Activated CD4-positive, alpha-beta memory T cell treated with anti-CD3 and anti-CD28 coated beads, Interleukin-2, amount 10 ng/mL, durations not matched to agents 7 days and 5 days (primary cell): ENCODE results near the gene DTNBP1. TPM values are rescaled to one million over a fixed set of nuclear protein-coding genes. Genes with fewer than 3 reads are reported as not detected.
A peak's percentile ranks its signal among the peaks of the same experiment; 100 is the strongest.
"Not testable (repeated sequence)": the region's sequence is repeated elsewhere in the genome, so short reads cannot be mapped to it uniquely, and the experiment has no call there.

ENCODE experiments used
- CTCF ChIA-PET: fragments of 350-600 bp; sonication (Branson Sonifier 250); formaldehyde crosslinking; loops from one replicate; lab custom pipeline; 2021; ENCODE audit warnings: antibody characterized with exemption, inconsistent platforms; lab: Charles Lee
- POLR2A ChIA-PET: fragments of 350-600 bp; sonication (Branson Sonifier 250); formaldehyde crosslinking; loops from one replicate; lab custom pipeline; 2021; ENCODE audit warnings: antibody characterized with exemption; lab: Charles Lee
- DNase-seq: peaks from one replicate; pipeline ENCODE4 v3.0.0-alpha.2; 2020
- H3K27ac Mint-ChIP-seq: one replicate; pipeline ENCODE4 v1.8.0; 2021; ENCODE audit warnings: mild to moderate bottlenecking, mixed read lengths
- H3K27me3 Mint-ChIP-seq: one replicate; pipeline ENCODE4 v1.8.0; 2021; ENCODE audit warnings: mixed read lengths
- H3K36me3 Mint-ChIP-seq: one replicate; pipeline ENCODE4 v1.8.0; 2021; ENCODE audit warnings: low read depth, mixed read lengths
- H3K4me1 Mint-ChIP-seq: one replicate; pipeline ENCODE4 v1.8.0; 2021; ENCODE audit warnings: mixed read lengths
- H3K4me3 Mint-ChIP-seq: one replicate; pipeline ENCODE4 v1.8.0; 2021; ENCODE audit warnings: mild to moderate bottlenecking, mixed read lengths
- H3K9me3 Mint-ChIP-seq: one replicate; pipeline ENCODE4 v1.8.0; 2021; ENCODE audit warnings: mixed read lengths
- total RNA-seq, 2 experiments: library from RNA; stranded (reverse); gene quantifications; one replicate each; pipeline ENCODE4 v1.2.3, GENCODE V29; 2021

The DTNBP1 gene
- total RNA-seq, 2 experiments from 2014 or later, result 26.5 to 27.9 TPM

- Mint-ChIP-seq H3K4me1 (no peaks in the 10 kb centered on the region), H3K27ac (no peak overlapping the region), H3K4me3 (no peak overlapping the region), H3K27me3 (peaks cover 18% of the 10 kb centered on the region), H3K36me3 (no peaks in the 10 kb centered on the region), H3K9me3 (peaks cover 2% of the 10 kb centered on the region)
- ChIA-PET CTCF (interaction anchor here (1.8 kb wide), 1 partner anchor 10 kb away, joined by 11 read pairs; no protein-coding TSS in a partner anchor), POLR2A (no interaction called here)
- no peak for DNase-seq
These were observed 19.1 kb upstream of the DTNBP1 start for GRCh38 chr6:15681946-15682345.

- H3K36me3 Mint-ChIP-seq, result no peaks in the 10 kb centered on the region
- no peaks in the 10 kb centered on the region for H3K4me1 Mint-ChIP-seq
- POLR2A ChIA-PET, result no interaction called here
These were observed 15.7 kb upstream of the DTNBP1 start for GRCh38 chr6:15678514-15678913.

GRCh38 chr6:15677822-15678221 is 15.0 kb upstream of the DTNBP1 start:
- no peak overlapping the region for H3K4me3 Mint-ChIP-seq
- H3K27me3 Mint-ChIP-seq, result peaks cover 11% of the 10 kb centered on the region
- H3K27ac Mint-ChIP-seq, result no peak overlapping the region
- H3K36me3 Mint-ChIP-seq, result no peaks in the 10 kb centered on the region
- POLR2A ChIA-PET, result no interaction called here
- no peaks in the 10 kb centered on the region for H3K9me3 Mint-ChIP-seq
- CTCF ChIA-PET, result no interaction called here
- no peak for DNase-seq
- H3K4me1 Mint-ChIP-seq, result no peaks in the 10 kb centered on the region

More at GRCh38 chr6:15678514-15678913, 15.7 kb upstream of the DTNBP1 start:
- peaks cover 13% of the 10 kb centered on the region for H3K27me3 Mint-ChIP-seq
- no peak overlapping the region for H3K27ac Mint-ChIP-seq
- no peak for DNase-seq
- peaks cover 2% of the 10 kb centered on the region for H3K9me3 Mint-ChIP-seq
- CTCF ChIA-PET, result no interaction called here
- H3K4me3 Mint-ChIP-seq, result no peak overlapping the region

- Mint-ChIP-seq H3K4me3 (no peak overlapping the region), H3K36me3 (no peaks in the 10 kb centered on the region)
- CTCF ChIA-PET, result no interaction called here
These were observed 12.8 kb upstream of the DTNBP1 start for GRCh38 chr6:15675536-15676220.

GRCh38 chr6:15674690-15675386 is 12.0 kb upstream of the DTNBP1 start:
- DNase-seq, result no peak
- no peaks in the 10 kb centered on the region for H3K9me3 Mint-ChIP-seq
- CTCF ChIA-PET, result interaction anchor here (1.3 kb wide), 1 partner anchor 32 kb away, joined by 3 read pairs; no protein-coding TSS in a partner anchor

More at GRCh38 chr6:15675536-15676220, 12.8 kb upstream of the DTNBP1 start:
- DNase-seq, result no peak
- no peak overlapping the region for H3K27ac Mint-ChIP-seq
- POLR2A ChIA-PET, result no interaction called here
- H3K4me1 Mint-ChIP-seq, result no peaks in the 10 kb centered on the region
- peaks cover 19% of the 10 kb centered on the region for H3K27me3 Mint-ChIP-seq
- H3K9me3 Mint-ChIP-seq, result no peaks in the 10 kb centered on the region

GRCh38 chr6:15673666-15674065 is 10.8 kb upstream of the DTNBP1 start:
- H3K4me3 Mint-ChIP-seq, result no peak overlapping the region
- ChIA-PET CTCF (interaction anchor here (0.9 to 1.3 kb wide), 2 partner anchors 31 to 55 kb away, joined by 3 read pairs; no protein-coding TSS in a partner anchor), POLR2A (no interaction called here)
- H3K4me1 Mint-ChIP-seq, result no peaks in the 10 kb centered on the region
- no peak overlapping the region for H3K27ac Mint-ChIP-seq
- H3K36me3 Mint-ChIP-seq, result no peaks in the 10 kb centered on the region
- peaks cover 28% of the 10 kb centered on the region for H3K27me3 Mint-ChIP-seq
- H3K9me3 Mint-ChIP-seq, result no peaks in the 10 kb centered on the region
- no peak for DNase-seq

More at GRCh38 chr6:15674690-15675386, 12.0 kb upstream of the DTNBP1 start:
- H3K27ac Mint-ChIP-seq, result no peak overlapping the region
- POLR2A ChIA-PET, result no interaction called here
- H3K36me3 Mint-ChIP-seq, result no peaks in the 10 kb centered on the region
- H3K4me1 Mint-ChIP-seq, result no peaks in the 10 kb centered on the region
- no peak overlapping the region for H3K4me3 Mint-ChIP-seq
- peaks cover 24% of the 10 kb centered on the region for H3K27me3 Mint-ChIP-seq

- CTCF ChIA-PET, result interaction anchor here (0.9 kb wide), 1 partner anchor 56 kb away, joined by 3 read pairs; no protein-coding TSS in a partner anchor
These were observed 10.0 kb upstream of the DTNBP1 start for GRCh38 chr6:15672818-15673217.

GRCh38 chr6:15672291-15672690 is 9.5 kb upstream of the DTNBP1 start:
- Mint-ChIP-seq H3K4me3 (no peak overlapping the region), H3K4me1 (no peaks in the 10 kb centered on the region), H3K36me3 (no peaks in the 10 kb centered on the region), H3K27ac (no peak overlapping the region), H3K27me3 (peaks cover 30% of the 10 kb centered on the region), H3K9me3 (no peaks in the 10 kb centered on the region)
- POLR2A ChIA-PET, result no interaction called here
- no peak for DNase-seq
- CTCF ChIA-PET, result no interaction called here

More at GRCh38 chr6:15672818-15673217, 10.0 kb upstream of the DTNBP1 start:
- H3K27ac Mint-ChIP-seq, result no peak overlapping the region
- H3K9me3 Mint-ChIP-seq, result no peaks in the 10 kb centered on the region
- H3K4me1 Mint-ChIP-seq, result no peaks in the 10 kb centered on the region
- peaks cover 28% of the 10 kb centered on the region for H3K27me3 Mint-ChIP-seq
- POLR2A ChIA-PET, result no interaction called here
- DNase-seq, result no peak
- H3K4me3 Mint-ChIP-seq, result no peak overlapping the region
- no peaks in the 10 kb centered on the region for H3K36me3 Mint-ChIP-seq

- peaks cover 41% of the 10 kb centered on the region for H3K27me3 Mint-ChIP-seq
- peaks cover under 1% of the 10 kb centered on the region for H3K4me1 Mint-ChIP-seq
- no peaks in the 10 kb centered on the region for H3K36me3 Mint-ChIP-seq
- H3K9me3 Mint-ChIP-seq, result no peaks in the 10 kb centered on the region
- no peak overlapping the region for H3K4me3 Mint-ChIP-seq
- no peak overlapping the region for H3K27ac Mint-ChIP-seq
- DNase-seq, result no peak
- CTCF ChIA-PET, result no interaction called here
- POLR2A ChIA-PET, result no interaction called here
These were observed 6.1 kb upstream of the DTNBP1 start for GRCh38 chr6:15668918-15669317.

- CTCF ChIA-PET, DNase-seq, H3K27ac Mint-ChIP-seq, H3K9me3 Mint-ChIP-seq, H3K36me3 Mint-ChIP-seq, H3K4me3 Mint-ChIP-seq, POLR2A ChIA-PET: not testable (repeated sequence)
- peaks cover 15% of the 10 kb centered on the region for H3K4me1 Mint-ChIP-seq
- H3K27me3 Mint-ChIP-seq, result peaks cover 40% of the 10 kb centered on the region
These were observed 4.1 kb upstream of the DTNBP1 start for GRCh38 chr6:15666896-15667295.

GRCh38 chr6:15665237-15665636 is 2.4 kb upstream of the DTNBP1 start:
- Mint-ChIP-seq H3K4me3 (no peak overlapping the region), H3K27ac (no peak overlapping the region), H3K4me1 (peaks cover 27% of the 10 kb centered on the region), H3K9me3 (no peaks in the 10 kb centered on the region), H3K36me3 (peaks cover 9% of the 10 kb centered on the region), H3K27me3 (peaks cover 36% of the 10 kb centered on the region)
- ChIA-PET CTCF (interaction anchor here (0.6 to 2.3 kb wide), 3 partner anchors 26 to 518 kb away, joined by 3 to 6 read pairs (median 3); no protein-coding TSS in a partner anchor), POLR2A (no interaction called here)
- DNase-seq, result no peak

GRCh38 chr6:15663130-15663871 is 473 bp upstream of the DTNBP1 start:
- peak overlapping the region; percentile 64 for H3K4me3 Mint-ChIP-seq
- peaks cover 11% of the 10 kb centered on the region for H3K36me3 Mint-ChIP-seq
- ChIA-PET CTCF (no interaction called here), POLR2A (interaction anchor here (1.0 to 2.4 kb wide), 3 partner anchors 10 to 468 kb away, joined by 3 to 16 read pairs (median 5); no protein-coding TSS in a partner anchor)
- peaks cover 24% of the 10 kb centered on the region for H3K27me3 Mint-ChIP-seq
- H3K4me1 Mint-ChIP-seq, result peaks cover 30% of the 10 kb centered on the region
- DNase-seq, result no peak
- H3K9me3 Mint-ChIP-seq, result no peaks in the 10 kb centered on the region
- peak overlapping the region; percentile 73 for H3K27ac Mint-ChIP-seq
